Panc1 (cell line): ENCODE measurements around the gene EPHB1. TPM values are rescaled to one million over a fixed set of nuclear protein-coding genes. Genes with fewer than 3 reads are reported as not detected.

Experiments
- ATAC-seq: fragments of 200-7000 bp; cut with Tn5 transposase; 2 replicates; pipeline ENCODE4 v1.9.1; 2020; ENCODE audit warnings: mild to moderate bottlenecking, moderate library complexity
- BruUV-seq: library from RNA; stranded (reverse); fragments of 400-500 nt; replicated peaks from 2 replicates; lab custom pipeline; 2021; lab: Mats Ljungman, UMichigan
- CTCF ChIA-PET: fragments of 300-600 bp; sonication (Branson Sonifier 250); formaldehyde crosslinking; loops from one replicate; lab custom pipeline; 2022; ENCODE audit warnings: antibody characterized with exemption; lab: Charles Lee
- POLR2A ChIA-PET: fragments of 300-600 bp; sonication (Branson Sonifier 250); formaldehyde crosslinking; loops from one replicate; lab custom pipeline; 2022; ENCODE audit warnings: antibody characterized with exemption; lab: Charles Lee
- DNase-seq: peaks from one replicate; pipeline ENCODE4 v3.0.0-alpha.2; 2010; ENCODE audit warnings: low read depth, low spot score
- H3K27ac ChIP-seq: 2 replicates; pipeline ENCODE4 v1.5.1; 2011; ENCODE audit warnings: mild to moderate bottlenecking, low read length, inconsistent platforms
- H3K27me3 ChIP-seq: fragments of 200-500 bp; sonication (Bioruptor generic); 2 replicates; pipeline ENCODE4 v1.6.0; 2014; ENCODE audit warnings: low read length, inconsistent platforms; ENCODE audit not compliant: control insufficient read depth, insufficient read depth
- H3K36me3 ChIP-seq: fragments of 200-500 bp; sonication (Bioruptor generic); 2 replicates; pipeline ENCODE4 v1.5.1; 2014; ENCODE audit warnings: inconsistent platforms, mild to moderate bottlenecking, low read length, moderate library complexity; ENCODE audit not compliant: control insufficient read depth, insufficient read depth
- H3K4me1 ChIP-seq: 2 replicates; pipeline ENCODE4 v1.5.1; 2011; ENCODE audit warnings: inconsistent platforms, mild to moderate bottlenecking, low read length, moderate library complexity; ENCODE audit not compliant: control insufficient read depth, insufficient read depth
- H3K4me3 ChIP-seq, 2 experiments: 2 replicates each; pipeline ENCODE4 v1.5.1; 2011 to 2012; ENCODE audit warnings: low read depth in 2 of 2, low read length in 2 of 2, mild to moderate bottlenecking in 2 of 2, inconsistent platforms in 1 of 2, moderate library complexity in 1 of 2
- H3K9me3 ChIP-seq: fragments of 200-500 bp; sonication (Bioruptor generic); 2 replicates; pipeline ENCODE4 v1.5.1; 2014; ENCODE audit warnings: low read depth, mild to moderate bottlenecking, inconsistent platforms, low read length, moderate library complexity; ENCODE audit not compliant: control insufficient read depth, insufficient read depth
- POLR2AphosphoS5 ChIP-seq: IDR thresholded peaks from 2 replicates; pipeline ENCODE4 v1.6.1; 2012; ENCODE audit warnings: mild to moderate bottlenecking, low read depth, low read length, moderate library complexity
- SIN3A ChIP-seq: IDR thresholded peaks from 2 replicates; pipeline ENCODE4 v1.6.1; 2012; ENCODE audit warnings: low read depth, mild to moderate bottlenecking, low read length, moderate library complexity, borderline replicate concordance; ENCODE audit not compliant: insufficient read depth
- TCF7L2 ChIP-seq: IDR thresholded peaks from 2 replicates; pipeline ENCODE4 v1.6.1; 2011; ENCODE audit warnings: mild to moderate bottlenecking, low read depth, low read length, inconsistent platforms
- in situ Hi-C: cut with HindIII; loops from 2 replicates; pipeline ENCODE4 v1.10.0; 2016; ENCODE audit warnings: low sequenced_read_pairs, low pct_unique_long_range_greater_than_20kb
- intact Hi-C: fragments of 100-400 bp; cut with micrococcal nuclease; formaldehyde crosslinking; loops from one replicate; pipeline ENCODE4 v1.10.0; 2022; ENCODE audit not compliant: unreplicated experiment
- total RNA-seq: library from RNA; stranded (reverse); gene quantifications from one replicate; pipeline ENCODE4 v1.2.1, GENCODE V29; 2021; ENCODE audit not compliant: unreplicated experiment
- TF ChIP-seq, protein P1 (sequence below), 2 experiments: IDR thresholded peaks; 2 replicates each; pipeline ENCODE4 v1.6.1; 2011 to 2012; ENCODE audit warnings: low read depth in 2 of 2, control low read depth in 1 of 2, low read length in 1 of 2, mild to moderate bottlenecking in 1 of 2, moderate library complexity in 1 of 2; ENCODE audit not compliant: insufficient read depth in 1 of 2
- TF ChIP-seq, protein P2 (sequence below): fragments of 450-650 bp; IDR thresholded peaks from 2 replicates; pipeline ENCODE4 v1.5.1; 2017; ENCODE audit warnings: mild to moderate bottlenecking

Gene EPHB1
- total RNA-seq, 1 experiment from 2014 or later: 0.46 TPM

DNA sequence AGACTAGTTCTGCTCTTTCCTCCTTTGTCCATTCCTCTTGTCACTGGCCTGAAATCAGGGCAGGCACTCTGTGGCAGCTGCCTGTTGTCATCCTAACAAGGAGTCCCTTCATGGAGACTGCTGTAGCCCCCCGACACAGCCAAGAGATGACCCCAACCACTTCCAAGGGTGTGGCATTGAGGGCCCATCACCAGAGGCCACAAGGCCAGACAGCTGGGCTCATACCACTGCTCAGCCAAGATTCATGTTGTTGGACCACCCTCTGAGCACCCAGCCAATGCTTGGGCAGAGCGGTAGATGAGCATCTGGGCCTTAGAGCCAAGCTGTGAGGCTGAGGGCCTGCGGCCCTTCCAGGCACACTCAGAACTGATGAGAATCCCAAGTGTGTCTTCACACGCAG is 85.4 kb downstream of the EPHB1 start:
- CTCF ChIA-PET: no interaction called here
- DNase-seq: no peak
- H3K9me3 ChIP-seq: no peaks in the 10 kb centered on the region
- POLR2A ChIA-PET: no interaction called here
- in situ Hi-C loops: no loop called here
- no peaks in the 10 kb centered on the region for H3K36me3 ChIP-seq
- H3K27me3 ChIP-seq: peaks cover 7% of the 10 kb centered on the region
- TF ChIP-seq, protein P1, sequence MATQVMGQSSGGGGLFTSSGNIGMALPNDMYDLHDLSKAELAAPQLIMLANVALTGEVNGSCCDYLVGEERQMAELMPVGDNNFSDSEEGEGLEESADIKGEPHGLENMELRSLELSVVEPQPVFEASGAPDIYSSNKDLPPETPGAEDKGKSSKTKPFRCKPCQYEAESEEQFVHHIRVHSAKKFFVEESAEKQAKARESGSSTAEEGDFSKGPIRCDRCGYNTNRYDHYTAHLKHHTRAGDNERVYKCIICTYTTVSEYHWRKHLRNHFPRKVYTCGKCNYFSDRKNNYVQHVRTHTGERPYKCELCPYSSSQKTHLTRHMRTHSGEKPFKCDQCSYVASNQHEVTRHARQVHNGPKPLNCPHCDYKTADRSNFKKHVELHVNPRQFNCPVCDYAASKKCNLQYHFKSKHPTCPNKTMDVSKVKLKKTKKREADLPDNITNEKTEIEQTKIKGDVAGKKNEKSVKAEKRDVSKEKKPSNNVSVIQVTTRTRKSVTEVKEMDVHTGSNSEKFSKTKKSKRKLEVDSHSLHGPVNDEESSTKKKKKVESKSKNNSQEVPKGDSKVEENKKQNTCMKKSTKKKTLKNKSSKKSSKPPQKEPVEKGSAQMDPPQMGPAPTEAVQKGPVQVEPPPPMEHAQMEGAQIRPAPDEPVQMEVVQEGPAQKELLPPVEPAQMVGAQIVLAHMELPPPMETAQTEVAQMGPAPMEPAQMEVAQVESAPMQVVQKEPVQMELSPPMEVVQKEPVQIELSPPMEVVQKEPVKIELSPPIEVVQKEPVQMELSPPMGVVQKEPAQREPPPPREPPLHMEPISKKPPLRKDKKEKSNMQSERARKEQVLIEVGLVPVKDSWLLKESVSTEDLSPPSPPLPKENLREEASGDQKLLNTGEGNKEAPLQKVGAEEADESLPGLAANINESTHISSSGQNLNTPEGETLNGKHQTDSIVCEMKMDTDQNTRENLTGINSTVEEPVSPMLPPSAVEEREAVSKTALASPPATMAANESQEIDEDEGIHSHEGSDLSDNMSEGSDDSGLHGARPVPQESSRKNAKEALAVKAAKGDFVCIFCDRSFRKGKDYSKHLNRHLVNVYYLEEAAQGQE (IDR thresholded peaks at IDR 0.05; ENCODE audit: insufficient read depth in 1 of 2, low read depth in 2 of 2, low read length in 1 of 2): no peak
- TF ChIP-seq SIN3A (no peak), TCF7L2 (no peak), POLR2AphosphoS5 (no peak)
- TF ChIP-seq, protein P2, sequence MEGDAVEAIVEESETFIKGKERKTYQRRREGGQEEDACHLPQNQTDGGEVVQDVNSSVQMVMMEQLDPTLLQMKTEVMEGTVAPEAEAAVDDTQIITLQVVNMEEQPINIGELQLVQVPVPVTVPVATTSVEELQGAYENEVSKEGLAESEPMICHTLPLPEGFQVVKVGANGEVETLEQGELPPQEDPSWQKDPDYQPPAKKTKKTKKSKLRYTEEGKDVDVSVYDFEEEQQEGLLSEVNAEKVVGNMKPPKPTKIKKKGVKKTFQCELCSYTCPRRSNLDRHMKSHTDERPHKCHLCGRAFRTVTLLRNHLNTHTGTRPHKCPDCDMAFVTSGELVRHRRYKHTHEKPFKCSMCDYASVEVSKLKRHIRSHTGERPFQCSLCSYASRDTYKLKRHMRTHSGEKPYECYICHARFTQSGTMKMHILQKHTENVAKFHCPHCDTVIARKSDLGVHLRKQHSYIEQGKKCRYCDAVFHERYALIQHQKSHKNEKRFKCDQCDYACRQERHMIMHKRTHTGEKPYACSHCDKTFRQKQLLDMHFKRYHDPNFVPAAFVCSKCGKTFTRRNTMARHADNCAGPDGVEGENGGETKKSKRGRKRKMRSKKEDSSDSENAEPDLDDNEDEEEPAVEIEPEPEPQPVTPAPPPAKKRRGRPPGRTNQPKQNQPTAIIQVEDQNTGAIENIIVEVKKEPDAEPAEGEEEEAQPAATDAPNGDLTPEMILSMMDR: no peak
- no TSS peak for BruUV-seq
- no peak overlapping the region for H3K4me3 ChIP-seq
- no peak for ATAC-seq
- intact Hi-C loops: no loop called here
- no peaks in the 10 kb centered on the region for H3K4me1 ChIP-seq
- H3K27ac ChIP-seq: no peak overlapping the region

DNA sequence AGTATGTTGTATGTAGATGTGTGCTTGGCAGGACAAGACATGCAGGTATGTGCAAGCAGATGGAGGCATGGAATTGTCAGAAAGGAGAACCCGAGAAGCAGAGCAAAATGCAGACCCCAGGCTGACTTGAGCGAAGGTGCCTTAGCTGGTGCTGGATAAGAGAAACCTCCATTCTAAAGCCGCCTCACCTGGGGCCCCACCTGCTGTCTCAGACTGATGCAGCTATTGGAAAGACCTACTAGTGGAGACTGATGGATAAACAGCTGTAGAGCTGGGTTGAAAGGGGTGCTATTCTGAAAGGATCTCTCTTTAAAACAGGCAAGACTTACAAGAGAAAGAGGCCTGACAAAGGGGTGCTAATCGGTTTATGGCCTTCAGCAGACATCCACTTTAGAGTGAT is 86.2 kb downstream of the EPHB1 start:
- Histone ChIP-seq H3K9me3 (no peaks in the 10 kb centered on the region), H3K4me1 (no peaks in the 10 kb centered on the region), H3K36me3 (no peaks in the 10 kb centered on the region), H3K27me3 (peaks cover 8% of the 10 kb centered on the region), H3K4me3 (no peak overlapping the region), H3K27ac (no peak overlapping the region)
- CTCF ChIA-PET: no interaction called here
- ATAC-seq: no peak
- in situ Hi-C loops (no loop called here), intact Hi-C loops (no loop called here)
- POLR2A ChIA-PET: no interaction called here
- TF ChIP-seq, protein P2: no peak
- TF ChIP-seq SIN3A (no peak), TCF7L2 (no peak), POLR2AphosphoS5 (no peak)
- TF ChIP-seq, protein P1 (IDR thresholded peaks at IDR 0.05; ENCODE audit: insufficient read depth in 1 of 2, low read depth in 2 of 2, low read length in 1 of 2): no peak
- no peak for DNase-seq
- BruUV-seq: no TSS peak
